Measurements from ENCODE around the gene FNBP1. TPM values are rescaled to one million over a fixed set of nuclear protein-coding genes. Genes with fewer than 3 reads are reported as not detected.

FNBP1 gene
- total and polyA plus RNA-seq, 2 experiments from 2014 or later: 26.6 to 28.8 TPM

- H3K36me3 Mint-ChIP-seq (ENCODE audit: low read depth): peaks cover 20% of the 10 kb centered on the region; the same call in 2 of the 3 replicates
- peak overlapping the region; percentile 57 for H3K4me3 ChIP-seq
- H3F3A ChIP-seq (replicated peaks; ENCODE audit: low read depth): peaks cover 34% of the 10 kb centered on the region; the same call in 1 of the 2 replicates
- no peaks in the 10 kb centered on the region; the same call in 1 of the 2 replicates for H3K36me3 ChIP-seq (ENCODE audit: insufficient read depth)
- H3K27ac Mint-ChIP-seq: peak overlapping the region; percentile 74
- peaks cover 34% of the 10 kb centered on the region for H3K4me1 ChIP-seq (ENCODE audit: insufficient read depth)
- H2AFZ ChIP-seq: peak overlapping the region; percentile 81; the same call in 1 of the 2 replicates
- ATAC-seq (peak; percentile 70), DNase-seq (ENCODE audit: low spot score) (peak; percentile 94)
- TF ChIP-seq STAT1 (IDR thresholded peaks at IDR 0.05; ENCODE audit: unreplicated experiment) (no peak), CTCF (conservative IDR thresholded peaks at IDR 0.05; ENCODE audit: low read depth in 2 of 2) (no peak), REST (IDR thresholded peaks at IDR 0.05; ENCODE audit: unreplicated experiment) (no peak), CREB1 (CRISPR knock-in tag; IDR thresholded peaks at IDR 0.05; ENCODE audit: low read depth) (no peak), ZNF462 (CRISPR knock-in tag; IDR thresholded peaks at IDR 0.05) (no peak), ETS1 (IDR thresholded peaks at IDR 0.05) (no peak), JUNB (IDR thresholded peaks at IDR 0.05; ENCODE audit: unreplicated experiment) (no peak), NANOG (IDR thresholded peaks at IDR 0.05; ENCODE audit: borderline replicate concordance) (no peak), EZH2 (IDR thresholded peaks at IDR 0.05; ENCODE audit: low read depth, unreplicated experiment) (no peak), ZNF331 (CRISPR knock-in tag; IDR thresholded peaks at IDR 0.05; ENCODE audit: low read depth) (no peak), POLR2AphosphoS5 (IDR thresholded peaks at IDR 0.05; ENCODE audit: low read depth) (no peak), ZNF114 (CRISPR knock-in tag; IDR thresholded peaks at IDR 0.05) (no peak)
- H3K9me3 Mint-ChIP-seq: no peaks in the 10 kb centered on the region
- H3K79me2 ChIP-seq (replicated peaks; ENCODE audit: insufficient read depth): no peaks in the 10 kb centered on the region
- H3K4me3 Mint-ChIP-seq: peak overlapping the region; percentile 61
- no peaks in the 10 kb centered on the region for H3K27me3 ChIP-seq (ENCODE audit: insufficient read depth)
- H3K4me1 Mint-ChIP-seq: peaks cover 55% of the 10 kb centered on the region
- peak overlapping the region; percentile 72 for H3K4me2 ChIP-seq
- H3K9me2 ChIP-seq (ENCODE audit: insufficient read depth): no peaks in the 10 kb centered on the region
- H4K20me1 ChIP-seq (replicated peaks; ENCODE audit: insufficient read depth): no peaks in the 10 kb centered on the region; the same call in 1 of the 2 replicates
- peaks cover 17% of the 10 kb centered on the region for H3K27me3 Mint-ChIP-seq (ENCODE audit: insufficient read depth, low read depth, poor library complexity)
- peak overlapping the region; percentile 97 for H3K27ac ChIP-seq (ENCODE audit: low read depth)
Observed at GRCh38 chr9:129889941-129890717, 152.9 kb downstream of the FNBP1 start.
